SU-DHL-6 (cell line): ENCODE measurements around the gene AHI1.

Experiments
- EZH2phosphoT487 ChIP-seq: fragments of 200-600 bp; sonication (generic), shearing (Covaris generic); conservative IDR thresholded peaks from 2 replicates; pipeline ENCODE4 v1.6.1; 2018; ENCODE audit warnings: mild to moderate bottlenecking, antibody characterized with exemption, low read length, moderate library complexity, mixed read lengths
- TF ChIP-seq, protein P1 (sequence below): fragments of 200-600 bp; sonication (generic); IDR thresholded peaks from one replicate; pipeline ENCODE4 v1.5.1; 2017; ENCODE audit warnings: antibody characterized with exemption, mild to moderate bottlenecking, low read length, moderate library complexity; ENCODE audit not compliant: insufficient read depth, poor library complexity, severe bottlenecking

DNA sequence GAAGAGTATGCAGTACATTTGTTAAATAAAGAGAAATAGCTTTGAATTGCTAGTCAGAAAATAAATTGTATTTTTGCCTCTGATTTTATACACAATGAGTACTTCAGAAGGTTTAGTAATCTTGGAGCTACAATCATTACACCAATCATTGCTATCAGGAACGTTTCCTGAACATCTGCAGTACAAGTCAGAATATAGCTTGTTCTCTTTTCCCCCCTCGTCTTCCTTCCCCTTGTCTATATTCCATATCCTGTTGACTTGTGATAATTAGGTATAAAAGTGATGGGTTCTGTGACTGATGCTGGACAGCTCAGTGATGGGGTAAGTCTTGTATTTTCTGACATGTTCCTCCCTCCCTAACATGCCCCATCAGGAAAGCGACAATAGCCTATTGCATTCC, 94.0 kb downstream of the AHI1 start:
- TF ChIP-seq, protein P1, sequence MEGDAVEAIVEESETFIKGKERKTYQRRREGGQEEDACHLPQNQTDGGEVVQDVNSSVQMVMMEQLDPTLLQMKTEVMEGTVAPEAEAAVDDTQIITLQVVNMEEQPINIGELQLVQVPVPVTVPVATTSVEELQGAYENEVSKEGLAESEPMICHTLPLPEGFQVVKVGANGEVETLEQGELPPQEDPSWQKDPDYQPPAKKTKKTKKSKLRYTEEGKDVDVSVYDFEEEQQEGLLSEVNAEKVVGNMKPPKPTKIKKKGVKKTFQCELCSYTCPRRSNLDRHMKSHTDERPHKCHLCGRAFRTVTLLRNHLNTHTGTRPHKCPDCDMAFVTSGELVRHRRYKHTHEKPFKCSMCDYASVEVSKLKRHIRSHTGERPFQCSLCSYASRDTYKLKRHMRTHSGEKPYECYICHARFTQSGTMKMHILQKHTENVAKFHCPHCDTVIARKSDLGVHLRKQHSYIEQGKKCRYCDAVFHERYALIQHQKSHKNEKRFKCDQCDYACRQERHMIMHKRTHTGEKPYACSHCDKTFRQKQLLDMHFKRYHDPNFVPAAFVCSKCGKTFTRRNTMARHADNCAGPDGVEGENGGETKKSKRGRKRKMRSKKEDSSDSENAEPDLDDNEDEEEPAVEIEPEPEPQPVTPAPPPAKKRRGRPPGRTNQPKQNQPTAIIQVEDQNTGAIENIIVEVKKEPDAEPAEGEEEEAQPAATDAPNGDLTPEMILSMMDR = no peak
- no peak for TF ChIP-seq EZH2phosphoT487
